ENCODE results near the gene DNAAF3.

DNAAF3 gene

DNA sequence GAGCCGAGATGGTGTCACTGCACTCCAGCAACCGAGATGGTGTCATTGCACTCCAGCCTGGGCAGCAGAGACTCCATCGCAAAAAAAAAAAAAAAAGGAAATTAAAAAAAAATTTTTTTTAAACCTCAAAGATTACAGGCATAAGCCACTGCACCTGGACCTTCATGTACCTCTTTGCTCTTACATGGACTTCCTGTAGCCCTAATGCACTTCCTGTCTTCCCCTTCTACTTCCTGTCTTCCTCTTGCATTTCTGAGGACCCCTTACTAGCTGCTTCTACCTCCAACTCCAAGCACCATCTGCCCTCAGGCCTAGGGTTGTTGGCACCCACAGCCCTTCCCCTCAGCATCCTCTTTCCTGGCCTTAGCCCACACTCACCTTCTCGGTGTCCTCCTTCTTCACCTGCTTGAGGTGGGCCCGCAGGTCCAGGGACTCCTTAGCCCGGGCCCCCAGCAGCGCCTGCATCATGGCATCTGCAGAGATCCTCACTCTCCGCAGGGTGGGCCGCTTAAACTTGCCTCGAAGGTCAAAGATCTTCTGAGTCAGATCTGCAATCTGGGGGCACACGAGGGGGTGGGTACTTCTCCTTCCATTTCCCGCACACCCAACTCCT, 12.7 kb downstream of the DNAAF3 start:
- no peak for DNase-seq (ENCODE audit: low read depth, low spot score)

- no peak for DNase-seq (ENCODE audit: low read depth, low spot score)
Measured at GRCh38 chr19:55152017-55152416, 14.4 kb downstream of the DNAAF3 start.

- peak; percentile 25 for DNase-seq (ENCODE audit: low read depth, low spot score)
Measured at GRCh38 chr19:55149078-55150003, 17.1 kb downstream of the DNAAF3 start, which contains the start of gene TNNT1. TSS of gene TNNT1 (minus strand) at chr19:55149206. CDS start at chr19:55147157, 2,049 bp downstream.

GRCh38 chr19:55147545-55148251, 18.7 kb downstream of the DNAAF3 start:
- DNase-seq (ENCODE audit: low read depth, low spot score): no peak

- DNase-seq (ENCODE audit: low read depth, low spot score): no peak
Measured at GRCh38 chr19:55146705-55147273, 19.6 kb downstream of the DNAAF3 start.

GRCh38 chr19:55146078-55146704, 20.2 kb downstream of the DNAAF3 start:
- DNase-seq (ENCODE audit: low read depth, low spot score): peak; percentile 22

- no peak for DNase-seq (ENCODE audit: low read depth, low spot score)
Measured at GRCh38 chr19:55145232-55145631, 21.2 kb downstream of the DNAAF3 start.

DNA sequence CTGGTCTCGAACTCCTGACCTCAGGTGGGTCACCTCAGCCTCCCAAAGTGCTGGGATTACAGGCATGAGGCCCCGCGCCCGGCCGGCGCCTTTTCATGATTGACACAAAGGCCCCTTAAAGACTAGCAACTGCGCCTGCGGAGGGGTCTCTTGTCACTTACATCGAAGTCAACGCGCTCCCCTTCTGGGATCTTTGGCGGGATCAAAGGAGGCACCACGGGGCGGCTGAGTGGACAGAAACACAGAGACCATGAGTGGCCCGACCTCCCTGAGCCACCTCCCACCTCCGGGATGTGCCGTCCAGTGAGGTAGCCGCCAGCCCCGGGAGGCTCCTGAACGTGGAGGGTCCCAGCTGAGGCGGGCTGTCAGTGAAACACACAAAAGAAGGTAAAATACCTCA, 24.7 kb downstream of the DNAAF3 start:
- no peak for DNase-seq (ENCODE audit: low read depth, low spot score)

- no peak for DNase-seq (ENCODE audit: low read depth, low spot score)
Measured at GRCh38 chr19:55137915-55138314, 28.5 kb downstream of the DNAAF3 start.

GRCh38 chr19:55136399-55137102, 29.9 kb downstream of the DNAAF3 start:
- no peak for DNase-seq (ENCODE audit: low read depth, low spot score)

- DNase-seq (ENCODE audit: low read depth, low spot score): no peak
Measured at GRCh38 chr19:55134736-55135135, 31.7 kb downstream of the DNAAF3 start.

DNA sequence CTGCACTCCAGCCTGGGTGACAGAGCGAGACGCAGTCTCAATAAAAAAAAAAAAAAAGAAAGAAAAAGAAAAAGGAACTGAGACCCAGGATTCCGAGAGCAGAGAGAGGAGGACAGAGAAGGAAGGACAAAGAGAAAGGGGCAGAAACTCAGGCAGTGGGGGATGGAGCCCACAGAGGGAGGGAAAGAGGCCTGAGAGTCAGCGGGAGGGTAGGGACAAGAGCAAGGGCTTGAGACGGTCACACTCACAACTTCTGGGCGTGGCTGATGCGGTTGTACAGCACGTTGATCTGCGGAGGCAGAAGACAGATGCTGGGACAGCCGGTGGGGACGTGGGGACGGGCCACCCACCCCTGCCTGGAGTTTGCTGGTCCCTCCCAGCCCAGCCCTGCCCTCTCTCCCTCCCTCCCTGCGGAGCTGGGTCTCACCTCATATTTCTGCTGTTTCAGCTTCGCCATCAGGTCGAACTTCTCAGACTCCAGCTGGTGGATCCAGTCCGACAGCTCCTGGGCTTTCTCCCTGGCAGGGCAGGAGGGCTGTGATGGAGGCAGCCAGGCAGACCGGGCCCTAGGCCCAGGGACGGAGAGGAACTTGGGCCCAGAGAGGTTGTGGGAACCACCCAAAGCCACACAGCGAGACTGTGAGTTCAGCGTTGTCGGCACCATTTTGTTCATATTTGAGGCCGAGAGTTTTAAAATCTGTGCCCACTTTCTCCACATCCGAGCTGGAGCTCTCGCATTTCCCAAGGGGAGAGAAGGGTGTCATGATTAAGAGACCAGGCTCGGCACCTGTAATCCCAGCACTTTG, 32.6 kb downstream of the DNAAF3 start:
- no peak for DNase-seq (ENCODE audit: low read depth, low spot score)

DNA sequence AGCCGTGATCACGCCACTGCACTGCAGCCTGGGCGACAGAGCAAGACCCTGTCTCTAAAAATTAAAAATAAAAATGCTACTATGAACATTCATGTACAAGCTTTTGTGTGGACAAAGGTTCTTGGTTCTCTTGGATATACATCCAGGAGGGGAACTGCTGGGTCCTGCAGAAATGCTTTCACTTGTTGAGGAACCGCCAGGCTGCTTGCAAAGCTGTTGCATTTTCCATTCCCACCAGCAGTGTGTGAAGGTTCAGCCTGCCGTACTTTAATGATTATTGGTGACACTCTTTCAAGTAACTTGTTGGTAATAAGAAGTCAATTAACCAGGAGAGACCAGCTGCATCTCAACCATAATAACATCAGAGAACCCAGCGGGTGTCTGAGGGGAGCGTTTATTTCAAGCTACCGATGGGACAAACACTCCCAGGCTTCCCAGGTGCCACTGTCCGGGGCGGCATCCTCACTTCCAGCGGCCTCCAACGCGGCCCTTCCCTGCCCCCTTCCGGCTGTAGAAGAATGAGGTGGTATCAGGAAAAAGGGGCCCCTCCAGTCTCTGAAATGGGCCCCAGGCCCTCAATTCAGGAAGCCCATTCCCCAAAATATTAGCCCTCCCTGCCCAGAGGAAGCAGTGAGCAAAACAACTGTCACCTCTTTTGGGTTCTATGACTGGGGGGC, 33.8 kb downstream of the DNAAF3 start:
- DNase-seq (ENCODE audit: low read depth, low spot score): no peak

DNA sequence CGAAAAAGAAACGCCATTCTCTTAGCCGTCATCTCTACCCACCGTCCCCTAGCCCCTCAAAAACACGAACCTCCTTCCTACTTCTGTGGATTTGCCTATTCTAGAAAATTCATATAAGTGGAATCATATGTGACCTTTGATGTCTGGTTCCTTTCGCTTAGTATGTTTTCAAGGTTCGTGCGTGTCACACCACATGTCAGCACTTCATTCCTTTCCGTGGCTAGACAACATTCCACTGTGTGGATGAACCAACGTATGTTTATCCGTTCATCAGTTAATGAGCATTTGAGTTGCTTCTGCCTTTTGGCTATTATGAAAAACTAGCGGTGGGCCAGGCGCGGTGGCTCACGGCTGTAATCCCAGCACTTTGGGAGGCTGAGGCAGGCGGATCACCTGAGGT, 35.0 kb downstream of the DNAAF3 start:
- DNase-seq (ENCODE audit: low read depth, low spot score): no peak

DNA sequence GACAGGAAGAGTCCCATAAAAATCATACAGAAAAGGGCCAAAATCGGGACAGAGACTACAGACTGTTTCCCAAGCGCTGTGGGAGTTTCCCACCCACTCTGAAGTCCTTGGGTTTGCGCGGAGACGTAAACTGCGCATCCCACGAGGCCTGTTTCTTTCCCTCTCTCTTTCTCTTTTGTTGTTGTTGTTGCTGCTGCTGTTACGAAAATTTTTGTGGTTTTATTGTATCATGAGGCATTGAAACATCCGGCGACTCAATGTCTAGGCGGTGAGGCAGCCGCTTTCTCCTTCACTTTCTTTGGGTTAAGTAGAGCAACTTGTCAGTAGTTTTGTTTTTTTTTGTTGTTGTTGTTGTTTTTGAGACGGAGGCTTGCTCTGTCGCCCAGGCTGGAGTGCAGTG, 47.4 kb downstream of the DNAAF3 start:
- no peak for DNase-seq (ENCODE audit: low read depth, low spot score)

DNA sequence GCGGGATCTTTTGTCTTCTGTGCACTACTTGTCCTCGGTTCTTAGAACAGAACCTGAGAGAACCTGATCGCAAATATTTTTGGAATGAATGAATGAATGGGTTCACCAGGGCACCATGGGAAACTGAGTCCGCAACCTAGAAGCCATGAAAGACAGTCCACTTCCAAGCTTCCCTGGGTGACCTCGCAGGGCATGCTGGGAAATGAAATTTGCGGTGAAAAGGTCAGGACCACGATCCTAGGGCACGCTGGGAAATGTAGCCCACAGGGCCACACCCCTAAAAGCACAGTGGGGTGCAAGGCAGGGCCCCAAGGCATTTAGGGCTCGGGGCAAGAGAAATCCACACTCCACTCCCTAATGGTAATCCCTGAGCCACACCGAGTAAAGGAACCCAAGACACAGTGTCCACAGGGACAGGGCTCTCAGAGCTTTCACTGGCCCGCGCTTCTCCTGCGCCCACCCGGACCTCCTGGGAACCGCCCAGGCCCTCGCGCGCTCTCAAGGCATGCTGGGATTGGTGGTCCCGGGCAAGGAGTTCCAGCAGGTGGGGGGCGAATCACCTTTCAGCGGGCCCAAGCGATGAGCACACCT, 47.9 kb downstream of the DNAAF3 start:
- DNase-seq (ENCODE audit: low read depth, low spot score): peak; percentile 44

- DNase-seq (ENCODE audit: low read depth, low spot score): peak; percentile 100
Measured at GRCh38 chr19:55117663-55118391, 48.6 kb downstream of the DNAAF3 start.

All from astrocyte of the hippocampus (primary cell).